ENCODE measurements around the gene NTSR2.

DNA sequence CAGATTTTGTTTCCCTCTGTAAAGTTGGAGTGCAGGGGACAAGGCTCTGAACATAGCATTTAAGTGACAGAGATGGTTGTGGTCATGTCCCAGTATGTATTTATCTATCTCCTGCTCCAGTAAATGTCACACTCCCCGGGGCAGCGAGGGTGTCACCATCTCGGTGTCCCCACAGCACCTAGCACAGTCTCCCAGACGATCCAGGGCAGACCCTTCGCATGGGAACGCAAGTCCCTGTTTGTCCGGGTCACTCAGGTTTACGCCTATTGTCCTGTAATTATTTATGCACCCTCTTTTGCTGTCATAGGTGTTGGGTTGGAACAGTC is 12.6 kb upstream of the NTSR2 start:
- TF ChIP-seq EP300 (IDR thresholded peaks at IDR 0.05) (no peak), POLR2A (IDR thresholded peaks at IDR 0.05) (no peak)
- TF ChIP-seq, protein P1, sequence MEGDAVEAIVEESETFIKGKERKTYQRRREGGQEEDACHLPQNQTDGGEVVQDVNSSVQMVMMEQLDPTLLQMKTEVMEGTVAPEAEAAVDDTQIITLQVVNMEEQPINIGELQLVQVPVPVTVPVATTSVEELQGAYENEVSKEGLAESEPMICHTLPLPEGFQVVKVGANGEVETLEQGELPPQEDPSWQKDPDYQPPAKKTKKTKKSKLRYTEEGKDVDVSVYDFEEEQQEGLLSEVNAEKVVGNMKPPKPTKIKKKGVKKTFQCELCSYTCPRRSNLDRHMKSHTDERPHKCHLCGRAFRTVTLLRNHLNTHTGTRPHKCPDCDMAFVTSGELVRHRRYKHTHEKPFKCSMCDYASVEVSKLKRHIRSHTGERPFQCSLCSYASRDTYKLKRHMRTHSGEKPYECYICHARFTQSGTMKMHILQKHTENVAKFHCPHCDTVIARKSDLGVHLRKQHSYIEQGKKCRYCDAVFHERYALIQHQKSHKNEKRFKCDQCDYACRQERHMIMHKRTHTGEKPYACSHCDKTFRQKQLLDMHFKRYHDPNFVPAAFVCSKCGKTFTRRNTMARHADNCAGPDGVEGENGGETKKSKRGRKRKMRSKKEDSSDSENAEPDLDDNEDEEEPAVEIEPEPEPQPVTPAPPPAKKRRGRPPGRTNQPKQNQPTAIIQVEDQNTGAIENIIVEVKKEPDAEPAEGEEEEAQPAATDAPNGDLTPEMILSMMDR (IDR thresholded peaks at IDR 0.05), result no peak
